Neural progenitor cell (in vitro differentiated cells): Measurements from ENCODE around the gene PUS3.

Source experiments
- CTCF ChIP-seq: fragments of 200-600 bp; sonication (generic); IDR thresholded peaks from 2 replicates; pipeline ENCODE4 v1.5.1; 2017; ENCODE audit warnings: antibody characterized with exemption, mild to moderate bottlenecking
- EZH2 ChIP-seq: fragments of 200-600 bp; sonication (generic); IDR thresholded peaks from 2 replicates; pipeline ENCODE4 v1.6.1; 2017; ENCODE audit warnings: antibody characterized with exemption, mild to moderate bottlenecking, moderate library complexity
- EZH2phosphoT487 ChIP-seq: fragments of 200-600 bp; sonication (generic); IDR thresholded peaks from 2 replicates; pipeline ENCODE4 v1.6.1; 2017; ENCODE audit warnings: antibody characterized with exemption

GRCh38 chr11:125921042-125921441 lies 18.0 kb upstream of the PUS3 start:
- TF ChIP-seq CTCF (no peak), EZH2 (no peak), EZH2phosphoT487 (no peak)
